Measurements from ENCODE around the gene PHC3. TPM values are rescaled to one million over a fixed set of nuclear protein-coding genes. Genes with fewer than 3 reads are reported as not detected.
"Not testable (repeated sequence)": the region's sequence is repeated elsewhere in the genome, so short reads cannot be mapped to it uniquely, and the experiment has no call there.

The PHC3 gene
- total RNA-seq, 4 donors from 2014 or later = 45.2 to 113 (median 83.9) TPM

GRCh38 chr3:170203457-170203856 lies 21.9 kb upstream of the PHC3 start:
- WGBS, 2 donors (ENCODE audit: low coverage in 1 of 2) = 78 to 89% methylated on average over 1 to 4 of the region's 4 CpGs
- TF ChIP-seq POLR2A (IDR thresholded peaks at IDR 0.05) = no peak
- TF ChIP-seq EP300 (IDR thresholded peaks at IDR 0.05) = no peak
- no peak for TF ChIP-seq POLR2AphosphoS5 (IDR thresholded peaks at IDR 0.05)
- TF ChIP-seq CTCF (IDR thresholded peaks at IDR 0.05) = no peak

GRCh38 chr3:170201527-170201926 lies 20.0 kb upstream of the PHC3 start:
- WGBS, 2 donors (ENCODE audit: low coverage in 1 of 2) = 73 to 87% methylated on average over 2 to 4 of the region's 5 CpGs
- Histone ChIP-seq H3K4me1 (no peaks in the 10 kb centered on the region), H3K27me3 (no peaks in the 10 kb centered on the region), H3K9me3 (no peaks in the 10 kb centered on the region), H3K27ac (no peak overlapping the region), H3K36me3 (no peaks in the 10 kb centered on the region), H3K4me3 (no peak overlapping the region)
- no peak for ATAC-seq
- TF ChIP-seq POLR2A (IDR thresholded peaks at IDR 0.05) (no peak), CTCF (IDR thresholded peaks at IDR 0.05) (no peak)

More at GRCh38 chr3:170203457-170203856, 21.9 kb upstream of the PHC3 start:
- Histone ChIP-seq H3K27me3 (no peaks in the 10 kb centered on the region), H3K4me3 (no peak overlapping the region), H3K9me3 (no peaks in the 10 kb centered on the region), H3K36me3 (no peaks in the 10 kb centered on the region), H3K4me1 (no peaks in the 10 kb centered on the region), H3K27ac (no peak overlapping the region)
- no peak for ATAC-seq

- ATAC-seq = no peak
- Histone ChIP-seq H3K27me3 (no peaks in the 10 kb centered on the region), H3K9me3 (no peaks in the 10 kb centered on the region), H3K27ac (no peak overlapping the region), H3K4me3 (no peak overlapping the region), H3K36me3 (no peaks in the 10 kb centered on the region), H3K4me1 (no peaks in the 10 kb centered on the region)
- TF ChIP-seq EP300 (IDR thresholded peaks at IDR 0.05) (no peak), POLR2A (IDR thresholded peaks at IDR 0.05) (no peak), CTCF (IDR thresholded peaks at IDR 0.05) (no peak), POLR2AphosphoS5 (IDR thresholded peaks at IDR 0.05) (no peak)
Measured at GRCh38 chr3:170200987-170201386, 19.5 kb upstream of the PHC3 start.

GRCh38 chr3:170196833-170197232 lies 15.3 kb upstream of the PHC3 start:
- WGBS, 2 donors (ENCODE audit: low coverage in 1 of 2) = 86 to 94% methylated on average over 3 of the region's 3 CpGs
- TF ChIP-seq POLR2A (IDR thresholded peaks at IDR 0.05) = no peak
- TF ChIP-seq CTCF (IDR thresholded peaks at IDR 0.05) = no peak
- TF ChIP-seq POLR2AphosphoS5 (IDR thresholded peaks at IDR 0.05) = no peak
- no peak for TF ChIP-seq EP300 (IDR thresholded peaks at IDR 0.05)
- Histone ChIP-seq H3K27ac (no peak overlapping the region), H3K9me3 (no peaks in the 10 kb centered on the region), H3K36me3 (no peaks in the 10 kb centered on the region), H3K4me3 (no peak overlapping the region), H3K27me3 (no peaks in the 10 kb centered on the region), H3K4me1 (no peaks in the 10 kb centered on the region)
- ATAC-seq = no peak

- not testable (repeated sequence) for H3K36me3 ChIP-seq, H3K4me1 ChIP-seq, H3K9me3 ChIP-seq, H3K27me3 ChIP-seq, H3K27ac ChIP-seq, ATAC-seq, H3K4me3 ChIP-seq
- WGBS, 2 donors (ENCODE audit: low coverage in 1 of 2) = 74 to 76% methylated on average over 3 of the region's 3 CpGs
Measured at GRCh38 chr3:170195759-170196158, 14.2 kb upstream of the PHC3 start.

All from gastroesophageal sphincter (tissue), 4 donors.